HUDEP-2 (cell line): ENCODE data around the gene CCDC9B.

ENCODE experiments used
- DNase-seq, 76 experiments: peaks; one replicate each; lab custom pipeline; 2025; ENCODE audit not compliant: unreplicated experiment in 76 of 76; lab: John Stamatoyannopoulos, UW

CCDC9B gene

GRCh38 chr15:40345867-40346578, 5.3 kb upstream of the CCDC9B start:
- DNase-seq = peak in 8 of 76 experiments; percentile 4 to 25 (median 12)

GRCh38 chr15:40345225-40345866, 4.6 kb upstream of the CCDC9B start:
- DNase-seq = no peak

- DNase-seq = peak in 60 of 76 experiments; percentile 13 to 67 (median 44)
Measured at GRCh38 chr15:40344631-40345120, 3.9 kb upstream of the CCDC9B start.

DNA sequence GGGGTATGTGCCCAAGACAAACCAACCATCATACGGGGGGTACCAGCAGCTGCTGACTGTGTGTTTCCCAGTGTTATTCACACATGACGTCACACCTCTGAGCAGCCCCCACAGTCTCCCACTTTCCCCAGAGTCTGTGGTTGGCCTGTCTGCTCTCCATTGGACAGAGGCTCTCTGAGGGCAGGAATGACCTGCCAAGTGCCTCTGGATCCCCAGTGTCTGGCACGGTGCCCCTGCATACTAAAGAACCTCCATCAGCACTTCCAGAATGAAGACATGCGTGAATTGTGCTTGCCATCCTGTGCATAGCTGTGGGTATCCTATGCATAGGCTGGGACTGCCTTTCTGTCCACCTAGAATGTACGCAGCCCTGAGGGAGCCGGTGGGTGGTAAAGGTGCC, 3.5 kb upstream of the CCDC9B start:
- no peak for DNase-seq

DNA sequence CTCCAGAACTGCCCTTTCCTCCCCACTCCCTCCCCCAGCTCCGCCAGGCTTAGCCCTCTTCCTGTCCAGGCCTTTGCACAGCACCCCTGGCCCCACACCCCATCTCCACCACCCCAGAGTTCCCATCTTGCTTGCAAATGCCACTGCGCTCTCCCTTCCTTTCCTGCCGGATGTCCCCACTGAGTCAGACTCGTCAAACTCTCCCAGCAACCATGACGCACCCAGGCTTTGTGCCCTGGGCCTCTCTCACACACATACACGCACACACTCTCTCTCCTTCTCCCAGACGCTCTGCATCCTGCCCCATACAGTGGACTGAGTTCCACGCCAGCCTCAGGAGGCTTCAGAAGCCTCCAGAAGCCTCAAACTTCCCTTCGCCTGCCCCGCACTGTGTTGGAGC, 2.8 kb upstream of the CCDC9B start:
- no peak for DNase-seq

DNA sequence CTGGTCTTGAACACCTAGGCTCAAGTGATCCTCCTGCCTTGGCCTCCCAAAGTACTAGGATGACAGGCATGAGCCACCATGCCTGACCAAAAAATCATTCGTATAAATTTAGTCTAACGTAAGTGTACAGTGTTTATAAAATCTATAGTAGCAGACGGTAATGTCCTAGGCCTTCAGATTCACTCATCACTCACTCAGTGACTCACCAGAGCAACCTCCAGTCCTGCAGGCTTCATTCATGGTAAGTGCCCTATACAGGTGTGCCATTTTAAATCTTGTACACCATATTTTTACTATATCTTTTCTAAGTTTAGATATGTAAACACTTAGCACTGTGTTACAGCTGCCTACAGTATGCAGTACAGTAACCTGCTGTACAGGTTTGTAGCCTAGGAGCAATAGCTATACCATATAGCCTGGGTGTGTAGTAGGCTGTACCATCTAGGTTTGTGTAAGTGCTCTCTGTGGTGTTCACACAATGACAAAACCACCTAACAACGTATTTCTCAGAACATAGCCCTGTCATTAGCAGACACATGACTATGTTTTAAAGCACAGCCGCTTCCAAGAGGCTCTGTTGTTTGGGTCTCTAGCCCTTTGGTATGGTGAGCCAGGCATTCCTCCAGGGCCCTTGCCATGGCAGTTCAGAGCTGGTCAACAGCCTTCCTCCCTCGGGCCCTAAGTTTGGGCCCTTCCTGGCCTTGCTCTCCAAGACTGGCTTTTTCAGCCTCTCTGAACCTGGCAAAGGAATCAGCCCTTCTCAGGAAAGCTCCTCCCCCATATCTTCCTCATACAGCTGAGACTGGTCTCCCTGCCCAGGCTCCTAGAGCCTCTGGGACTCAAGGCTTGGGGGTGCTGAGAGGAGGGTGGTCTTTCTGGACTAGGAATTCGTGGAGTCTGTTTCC, 1.9 kb upstream of the CCDC9B start:
- DNase-seq = no peak

DNA sequence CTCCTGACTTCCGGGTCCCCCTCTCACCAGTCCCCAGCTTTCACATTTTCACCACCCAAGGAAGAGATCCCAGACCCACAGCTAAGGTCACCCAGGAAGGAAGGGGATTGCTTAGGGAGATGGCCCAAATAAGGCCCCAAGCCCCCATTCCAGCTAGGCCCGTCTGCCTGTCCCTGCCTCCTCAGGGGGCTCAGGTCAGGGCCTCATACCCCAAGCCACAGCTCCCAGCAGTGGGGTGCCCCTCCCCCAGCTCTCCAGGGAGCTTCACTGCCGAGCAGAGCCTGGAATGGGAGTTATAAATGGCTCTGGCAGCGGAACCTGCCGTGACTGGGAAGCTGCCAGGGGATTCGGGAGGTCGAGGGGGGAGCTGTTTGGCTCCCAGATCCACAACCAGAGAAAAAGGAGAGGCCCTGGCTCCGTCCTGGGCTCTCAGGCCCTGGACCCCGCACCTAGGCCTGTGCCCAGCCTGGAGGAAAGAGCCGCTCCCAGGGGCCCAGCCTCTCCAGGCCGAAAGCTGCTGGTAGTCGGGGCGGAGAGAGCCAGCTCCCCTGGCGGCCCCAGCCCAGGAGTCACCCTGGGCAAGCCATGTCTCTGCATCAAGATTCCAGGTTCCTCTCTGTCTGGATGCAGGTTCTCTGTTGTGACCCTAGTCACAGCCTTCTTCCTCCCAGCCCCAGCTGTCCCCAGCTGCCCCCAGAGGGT, 550 bp downstream of the CCDC9B start:
- DNase-seq = peak in 1 of 76 experiments; percentile 69

GRCh38 chr15:40339621-40339945, 1.2 kb downstream of the CCDC9B start:
- DNase-seq = no peak

GRCh38 chr15:40338921-40339620, 1.7 kb downstream of the CCDC9B start:
- no peak for DNase-seq

- peak in 51 of 76 experiments; percentile 7 to 59 (median 35) for DNase-seq
Measured at GRCh38 chr15:40338041-40338657, 2.6 kb downstream of the CCDC9B start.

DNA sequence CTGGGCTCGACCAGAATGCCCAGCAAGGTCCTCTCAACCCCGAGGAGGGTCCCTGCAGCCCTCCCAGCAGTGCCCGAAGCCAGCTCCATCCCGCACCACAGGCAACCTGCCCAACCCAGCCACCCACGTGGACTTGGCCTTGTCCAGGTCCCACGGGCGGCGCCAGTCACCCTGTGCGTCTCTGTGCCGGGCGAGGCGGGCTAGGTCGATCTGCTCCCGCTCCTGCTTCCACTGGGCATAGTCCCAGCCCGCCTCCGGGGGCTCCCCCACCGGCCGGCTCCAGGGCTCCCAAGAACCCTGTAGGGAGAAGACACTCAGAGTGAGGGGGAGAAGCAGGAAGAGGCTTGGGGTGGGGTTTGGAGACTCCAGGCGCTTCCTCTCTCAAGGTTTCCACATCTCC, 3.1 kb downstream of the CCDC9B start:
- no peak for DNase-seq

GRCh38 chr15:40336744-40337122, 4.0 kb downstream of the CCDC9B start:
- DNase-seq = peak in 25 of 76 experiments; percentile 6 to 33 (median 22)

GRCh38 chr15:40335938-40336743, 4.6 kb downstream of the CCDC9B start:
- DNase-seq = no peak

DNA sequence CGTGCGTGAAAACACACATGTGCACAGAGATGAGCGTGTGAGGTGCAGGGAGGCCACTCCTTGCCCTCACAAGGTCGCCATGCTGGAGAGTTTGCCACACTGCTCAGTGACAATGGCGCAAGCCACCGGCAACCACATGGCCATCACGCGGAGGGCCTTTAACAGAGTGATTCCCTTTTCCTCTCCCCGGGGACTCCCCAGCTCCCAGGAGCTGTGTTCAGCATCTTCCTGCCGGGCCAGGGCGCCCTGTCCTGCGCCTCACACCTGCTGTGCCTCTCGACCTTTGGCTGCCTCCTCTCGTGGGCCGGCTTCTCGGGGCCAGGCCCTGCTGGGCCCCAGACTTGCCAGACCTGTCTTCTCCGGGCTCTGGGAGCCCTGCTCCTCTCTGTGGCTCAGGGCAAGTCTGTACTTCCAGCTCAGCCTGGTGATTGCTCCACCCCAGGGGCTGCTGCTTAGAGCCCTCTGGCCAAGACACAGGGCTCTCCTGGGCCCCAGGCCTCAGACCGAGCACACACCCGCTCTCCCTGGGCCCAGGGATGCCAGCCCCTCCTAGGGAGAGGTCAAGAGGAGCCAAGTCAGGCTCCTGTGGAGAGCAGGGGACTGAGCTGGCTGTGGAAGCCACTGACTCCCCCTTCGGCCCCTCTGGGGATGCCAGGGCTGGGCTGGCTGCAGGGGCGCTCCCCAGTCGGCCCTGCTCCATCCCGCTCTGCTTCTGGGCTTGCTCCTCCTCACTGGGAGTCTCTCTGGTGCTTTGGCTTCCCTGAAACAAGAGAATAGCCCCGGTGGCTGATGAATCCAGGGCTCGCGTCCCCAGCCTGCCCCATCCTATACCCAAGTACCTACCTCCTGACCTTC, 5.6 kb downstream of the CCDC9B start:
- no peak for DNase-seq

DNA sequence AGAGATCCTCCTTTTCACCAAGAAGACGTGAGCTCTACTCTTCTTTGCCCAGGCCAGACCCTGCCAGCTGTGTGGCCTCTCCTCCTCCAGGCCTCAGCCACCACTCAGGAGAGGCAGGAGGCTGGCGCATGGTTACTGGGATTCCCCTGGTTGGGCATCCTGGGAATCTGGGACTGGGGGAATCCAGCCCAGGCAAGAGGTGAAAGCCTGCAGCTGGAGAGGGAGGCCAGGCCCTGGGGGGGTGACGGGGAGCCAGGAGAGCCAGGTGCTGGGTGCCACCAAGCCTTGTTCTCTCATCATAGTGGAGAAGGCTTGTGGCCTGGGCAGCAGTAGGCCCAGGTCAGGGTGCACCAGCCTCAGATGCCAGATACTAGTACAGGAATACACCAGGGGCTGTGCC, 6.2 kb downstream of the CCDC9B start:
- DNase-seq = no peak

DNA sequence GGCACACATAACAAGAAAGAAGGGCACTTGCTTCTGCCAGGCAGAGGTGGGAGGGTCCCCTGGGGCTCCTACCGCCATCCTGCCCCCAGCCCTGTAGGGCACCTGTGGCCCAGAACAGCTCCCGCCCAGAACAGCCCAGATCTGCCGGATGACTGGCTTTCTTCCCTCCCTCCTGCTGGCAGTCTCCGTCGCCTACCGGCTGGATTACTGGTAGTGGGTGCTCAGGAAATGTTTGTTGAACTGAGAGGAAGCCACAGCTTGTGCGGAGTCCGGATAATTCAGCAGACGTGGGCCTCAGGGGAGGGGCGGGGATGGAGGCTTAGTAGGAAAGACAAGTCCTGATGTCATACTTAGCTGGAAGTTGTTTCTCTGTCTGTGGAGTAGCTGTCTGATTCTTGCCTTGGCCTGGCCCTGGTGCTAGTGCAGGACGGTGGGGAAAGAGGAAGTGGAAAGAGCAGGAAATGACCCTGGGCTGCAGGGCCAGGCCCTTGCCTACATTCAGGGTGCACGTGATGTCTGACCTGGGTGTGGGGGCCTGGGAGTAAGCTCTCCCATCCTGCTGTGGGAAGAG, 6.7 kb downstream of the CCDC9B start:
- DNase-seq = no peak

DNA sequence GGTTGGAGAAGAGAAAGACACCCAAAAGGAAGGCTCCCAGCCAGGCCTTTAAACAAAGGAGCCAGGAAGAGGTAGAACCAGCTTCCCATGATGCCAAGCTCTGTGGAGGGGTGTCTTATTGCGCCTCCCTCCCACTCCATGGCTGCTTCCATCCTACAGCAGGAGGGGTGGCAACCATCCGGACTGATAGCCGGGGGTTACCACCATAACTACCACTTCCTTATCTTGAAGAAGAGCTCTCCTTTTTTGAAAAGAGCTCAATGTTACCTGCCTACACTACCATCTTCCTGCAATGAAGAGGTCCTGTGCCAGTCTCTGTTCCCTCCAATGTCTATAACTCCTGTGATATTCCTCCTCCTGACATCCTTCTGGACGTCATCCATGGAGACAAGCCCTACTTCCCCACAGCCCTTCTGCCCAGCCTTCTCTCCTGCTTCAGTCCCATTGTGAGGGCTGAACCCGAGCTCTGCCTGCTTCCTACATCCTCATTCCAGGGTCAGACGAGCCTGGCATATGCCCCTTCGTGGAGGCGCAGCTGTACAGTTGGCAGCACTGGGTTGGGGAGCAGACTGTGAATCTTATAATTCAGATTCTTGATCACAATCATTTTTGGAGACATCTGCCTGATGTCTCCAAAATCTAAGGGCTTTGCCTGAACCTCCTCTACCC, 8.5 kb downstream of the CCDC9B start:
- DNase-seq = no peak
